ENCODE measurements around the gene CTTNBP2NL.
"Not testable (repeated sequence)": the region's sequence is repeated elsewhere in the genome, so short reads cannot be mapped to it uniquely, and the experiment has no call there.

The CTTNBP2NL gene

DNA sequence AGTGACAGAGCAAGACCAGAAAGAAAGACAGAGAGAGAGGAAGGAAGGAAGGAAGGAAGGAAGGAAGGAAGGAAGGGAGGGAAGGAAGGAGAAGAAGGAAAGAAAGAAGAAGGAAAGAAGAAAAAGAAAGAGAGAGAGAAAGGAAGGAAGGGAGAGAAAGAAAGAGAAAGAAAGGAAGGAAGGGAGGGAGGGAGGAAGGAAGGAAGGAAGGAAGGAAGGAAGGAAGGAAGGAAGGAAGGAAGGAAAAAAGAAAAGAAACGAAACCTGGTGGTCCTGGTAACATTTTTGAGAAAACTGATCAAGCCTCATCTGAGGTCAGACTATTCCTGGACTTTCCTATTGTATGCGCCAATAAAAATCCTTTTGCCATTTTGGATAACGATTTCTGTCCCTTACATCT lies 8.2 kb upstream of the CTTNBP2NL start:
- H3K9me3 ChIP-seq (replicated peaks; ENCODE audit: low read length): no peaks in the 10 kb centered on the region
- H3K9ac ChIP-seq (ENCODE audit: low read depth, low read length): no peak overlapping the region
- H3K4me3 ChIP-seq (ENCODE audit: low read length): no peak overlapping the region

DNA sequence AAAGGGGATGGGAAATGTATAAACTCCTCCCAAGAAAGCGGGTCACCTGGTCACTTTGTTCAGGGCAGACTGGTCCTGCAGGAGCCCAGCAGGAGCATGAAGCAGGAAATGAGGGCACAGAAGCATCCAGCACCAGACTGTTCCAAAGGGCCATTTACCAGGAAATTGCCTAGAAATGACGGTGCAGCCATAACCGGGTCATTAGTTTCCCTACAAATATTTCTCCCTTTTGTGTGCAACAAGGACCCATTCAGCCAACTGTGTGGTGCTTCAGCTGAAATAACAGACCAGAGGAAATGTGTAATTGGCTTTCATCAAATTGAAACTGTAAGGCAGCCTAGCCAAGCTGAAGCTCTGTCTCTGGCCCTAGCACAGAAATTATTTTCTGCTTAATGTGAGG lies 7.6 kb upstream of the CTTNBP2NL start:
- no peaks in the 10 kb centered on the region for H3K36me3 ChIP-seq (ENCODE audit: insufficient read depth, low read length)
- peak overlapping the region; percentile 30 for H3K4me2 ChIP-seq (ENCODE audit: low read length)
- H3K27me3 ChIP-seq (ENCODE audit: control insufficient read depth, insufficient read depth, low read length): peaks cover 10% of the 10 kb centered on the region
- no peaks in the 10 kb centered on the region for H3K9me3 ChIP-seq (replicated peaks; ENCODE audit: low read length)
- H3K9ac ChIP-seq (ENCODE audit: low read depth, low read length): peak overlapping the region; percentile 28
- peaks cover 38% of the 10 kb centered on the region for H3K4me1 ChIP-seq (ENCODE audit: control insufficient read depth, insufficient read depth, low read length)
- no peak overlapping the region for H3K4me3 ChIP-seq (ENCODE audit: low read length)

More for the DNA sequence above, 8.2 kb upstream of the CTTNBP2NL start:
- H3K4me1 ChIP-seq (ENCODE audit: control insufficient read depth, insufficient read depth, low read length): peaks cover 33% of the 10 kb centered on the region
- no peak overlapping the region for H3K4me2 ChIP-seq (ENCODE audit: low read length)
- H3K27me3 ChIP-seq (ENCODE audit: control insufficient read depth, insufficient read depth, low read length): peaks cover 14% of the 10 kb centered on the region
- no peaks in the 10 kb centered on the region for H3K36me3 ChIP-seq (ENCODE audit: insufficient read depth, low read length)

DNA sequence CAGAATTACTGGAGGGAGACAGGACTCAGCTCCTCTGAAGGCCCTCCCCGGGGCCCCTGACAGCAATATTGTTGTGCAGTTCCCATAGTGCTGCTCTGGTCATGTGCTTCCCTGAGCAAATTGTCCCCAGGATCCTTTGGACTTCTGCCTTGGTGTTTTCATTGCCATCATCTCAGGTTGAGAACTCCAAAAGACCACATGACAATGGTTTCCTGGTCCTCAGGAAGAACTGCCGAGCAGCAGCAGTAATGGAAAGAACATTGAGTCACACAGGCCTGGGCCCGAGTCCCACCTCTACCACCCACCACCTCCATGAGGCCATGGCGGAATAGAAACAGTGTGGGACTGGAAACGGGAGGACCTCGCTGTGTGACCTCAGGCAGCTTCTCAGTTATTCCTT lies 6.3 kb upstream of the CTTNBP2NL start:
- Histone ChIP-seq H3K4me2 (ENCODE audit: low read length) (no peak overlapping the region), H3K27me3 (ENCODE audit: control insufficient read depth, insufficient read depth, low read length) (no peaks in the 10 kb centered on the region), H3K9ac (ENCODE audit: low read depth, low read length) (no peak overlapping the region), H3K4me1 (ENCODE audit: control insufficient read depth, insufficient read depth, low read length) (peaks cover 47% of the 10 kb centered on the region), H3K4me3 (ENCODE audit: low read length) (no peak overlapping the region), H3K9me3 (replicated peaks; ENCODE audit: low read length) (no peaks in the 10 kb centered on the region), H3K36me3 (ENCODE audit: insufficient read depth, low read length) (no peaks in the 10 kb centered on the region)

GRCh38 chr1:112390335-112390734 lies 5.7 kb upstream of the CTTNBP2NL start:
- H3K4me3 ChIP-seq (ENCODE audit: low read length): peak overlapping the region; percentile 52
- H3K27me3 ChIP-seq (ENCODE audit: control insufficient read depth, insufficient read depth, low read length); H3K9me3 ChIP-seq (replicated peaks; ENCODE audit: low read length); H3K36me3 ChIP-seq (ENCODE audit: insufficient read depth, low read length): not testable (repeated sequence)
- H3K4me2 ChIP-seq (ENCODE audit: low read length): peak overlapping the region; percentile 90
- H3K4me1 ChIP-seq (ENCODE audit: control insufficient read depth, insufficient read depth, low read length): peaks cover 54% of the 10 kb centered on the region
- peak overlapping the region; percentile 51 for H3K9ac ChIP-seq (ENCODE audit: low read depth, low read length)

GRCh38 chr1:112390775-112391602 lies 5.0 kb upstream of the CTTNBP2NL start:
- Histone ChIP-seq H3K9ac (ENCODE audit: low read depth, low read length) (peak overlapping the region; percentile 72), H3K4me2 (ENCODE audit: low read length) (peak overlapping the region; percentile 90), H3K9me3 (replicated peaks; ENCODE audit: low read length) (no peaks in the 10 kb centered on the region), H3K4me1 (ENCODE audit: control insufficient read depth, insufficient read depth, low read length) (peaks cover 59% of the 10 kb centered on the region), H3K4me3 (ENCODE audit: low read length) (peak overlapping the region; percentile 66), H3K27me3 (ENCODE audit: control insufficient read depth, insufficient read depth, low read length) (no peaks in the 10 kb centered on the region), H3K36me3 (ENCODE audit: insufficient read depth, low read length) (no peaks in the 10 kb centered on the region)

DNA sequence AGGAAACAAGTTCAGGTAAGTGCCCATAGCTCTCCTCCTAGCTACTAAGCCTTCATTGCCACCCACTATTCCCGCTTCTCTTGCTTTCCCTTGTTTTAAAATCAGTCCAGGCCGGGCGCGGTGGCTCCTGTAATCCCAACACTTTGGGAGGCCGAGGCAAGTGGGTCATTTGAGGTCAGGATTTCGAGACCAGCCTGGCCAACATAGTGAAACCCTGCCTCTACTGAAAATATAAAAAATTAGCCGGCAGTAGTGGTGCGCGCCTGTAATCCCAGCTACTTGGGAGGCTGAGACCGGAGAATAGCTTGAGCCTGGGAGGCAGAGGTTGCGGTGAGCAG lies 4.4 kb upstream of the CTTNBP2NL start:
- Histone ChIP-seq H3K4me3 (ENCODE audit: low read length) (peak overlapping the region; percentile 66), H3K36me3 (ENCODE audit: insufficient read depth, low read length) (no peaks in the 10 kb centered on the region), H3K9ac (ENCODE audit: low read depth, low read length) (peak overlapping the region; percentile 72), H3K4me1 (ENCODE audit: control insufficient read depth, insufficient read depth, low read length) (peaks cover 59% of the 10 kb centered on the region), H3K27me3 (ENCODE audit: control insufficient read depth, insufficient read depth, low read length) (no peaks in the 10 kb centered on the region), H3K4me2 (ENCODE audit: low read length) (peak overlapping the region; percentile 90), H3K9me3 (replicated peaks; ENCODE audit: low read length) (no peaks in the 10 kb centered on the region)

DNA sequence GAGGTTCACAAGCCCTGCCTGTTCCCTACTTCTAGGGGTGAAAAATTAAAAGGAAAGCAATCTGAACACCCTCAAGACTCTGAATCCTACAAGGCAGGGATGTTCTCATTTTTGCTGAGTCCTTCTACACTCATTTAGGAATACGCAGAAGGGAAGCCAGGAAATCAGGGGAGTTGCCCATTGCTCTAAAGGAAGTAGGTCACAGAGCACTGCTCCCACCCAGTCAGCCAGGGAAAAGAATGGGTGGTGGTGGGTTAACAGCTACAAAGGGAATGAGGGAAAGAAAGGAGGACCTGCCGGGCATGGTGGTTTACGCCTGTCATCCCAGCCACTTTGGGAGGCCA lies 2.4 kb upstream of the CTTNBP2NL start:
- Histone ChIP-seq H3K4me2 (ENCODE audit: low read length) (peak overlapping the region; percentile 53), H3K9me3 (replicated peaks; ENCODE audit: low read length) (no peaks in the 10 kb centered on the region), H3K27me3 (ENCODE audit: control insufficient read depth, insufficient read depth, low read length) (no peaks in the 10 kb centered on the region), H3K4me3 (ENCODE audit: low read length) (peak overlapping the region; percentile 29), H3K9ac (ENCODE audit: low read depth, low read length) (peak overlapping the region; percentile 68), H3K36me3 (ENCODE audit: insufficient read depth, low read length) (no peaks in the 10 kb centered on the region), H3K4me1 (ENCODE audit: control insufficient read depth, insufficient read depth, low read length) (peaks cover 69% of the 10 kb centered on the region)

GRCh38 chr1:112394743-112395062 lies 1.3 kb upstream of the CTTNBP2NL start:
- Histone ChIP-seq H3K4me3 (ENCODE audit: low read length) (peak overlapping the region; percentile 45), H3K4me1 (ENCODE audit: control insufficient read depth, insufficient read depth, low read length) (peaks cover 66% of the 10 kb centered on the region), H3K9me3 (replicated peaks; ENCODE audit: low read length) (no peaks in the 10 kb centered on the region), H3K9ac (ENCODE audit: low read depth, low read length) (peak overlapping the region; percentile 94), H3K4me2 (ENCODE audit: low read length) (peak overlapping the region; percentile 96), H3K36me3 (ENCODE audit: insufficient read depth, low read length) (no peaks in the 10 kb centered on the region), H3K27me3 (ENCODE audit: control insufficient read depth, insufficient read depth, low read length) (no peaks in the 10 kb centered on the region)

DNA sequence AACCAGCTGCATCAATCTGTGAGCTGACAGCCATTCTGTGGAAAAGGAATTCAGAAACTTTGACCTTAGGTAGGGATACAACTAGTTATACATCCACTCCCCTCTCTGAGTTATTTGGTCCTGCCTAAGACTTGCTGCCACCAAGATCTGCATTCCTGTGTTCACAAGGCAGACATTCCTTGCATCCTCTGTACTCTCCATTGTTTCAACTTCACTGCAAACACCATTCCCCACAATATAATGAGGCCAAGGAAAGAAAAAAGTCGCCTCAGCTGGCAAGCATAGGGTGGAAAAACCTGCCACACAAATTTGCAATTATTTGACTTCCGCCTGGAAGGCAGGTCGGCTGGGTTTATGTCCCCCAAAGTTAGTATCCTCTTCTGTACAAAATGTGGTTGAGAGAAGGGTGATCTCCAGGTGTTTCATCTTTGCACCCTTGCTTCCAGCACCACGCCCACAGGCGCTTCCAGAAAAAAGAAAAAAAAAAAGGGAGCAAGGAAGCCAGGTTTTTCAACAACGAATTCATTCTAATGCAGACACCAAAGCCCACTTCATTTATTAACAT lies 676 bp upstream of the CTTNBP2NL start:
- Histone ChIP-seq H3K27me3 (ENCODE audit: control insufficient read depth, insufficient read depth, low read length) (no peaks in the 10 kb centered on the region), H3K4me3 (ENCODE audit: low read length) (peak overlapping the region; percentile 85), H3K4me2 (ENCODE audit: low read length) (peak overlapping the region; percentile 96), H3K36me3 (ENCODE audit: insufficient read depth, low read length) (no peaks in the 10 kb centered on the region), H3K4me1 (ENCODE audit: control insufficient read depth, insufficient read depth, low read length) (peaks cover 60% of the 10 kb centered on the region), H3K9me3 (replicated peaks; ENCODE audit: low read length) (no peaks in the 10 kb centered on the region), H3K9ac (ENCODE audit: low read depth, low read length) (peak overlapping the region; percentile 94)

DNA sequence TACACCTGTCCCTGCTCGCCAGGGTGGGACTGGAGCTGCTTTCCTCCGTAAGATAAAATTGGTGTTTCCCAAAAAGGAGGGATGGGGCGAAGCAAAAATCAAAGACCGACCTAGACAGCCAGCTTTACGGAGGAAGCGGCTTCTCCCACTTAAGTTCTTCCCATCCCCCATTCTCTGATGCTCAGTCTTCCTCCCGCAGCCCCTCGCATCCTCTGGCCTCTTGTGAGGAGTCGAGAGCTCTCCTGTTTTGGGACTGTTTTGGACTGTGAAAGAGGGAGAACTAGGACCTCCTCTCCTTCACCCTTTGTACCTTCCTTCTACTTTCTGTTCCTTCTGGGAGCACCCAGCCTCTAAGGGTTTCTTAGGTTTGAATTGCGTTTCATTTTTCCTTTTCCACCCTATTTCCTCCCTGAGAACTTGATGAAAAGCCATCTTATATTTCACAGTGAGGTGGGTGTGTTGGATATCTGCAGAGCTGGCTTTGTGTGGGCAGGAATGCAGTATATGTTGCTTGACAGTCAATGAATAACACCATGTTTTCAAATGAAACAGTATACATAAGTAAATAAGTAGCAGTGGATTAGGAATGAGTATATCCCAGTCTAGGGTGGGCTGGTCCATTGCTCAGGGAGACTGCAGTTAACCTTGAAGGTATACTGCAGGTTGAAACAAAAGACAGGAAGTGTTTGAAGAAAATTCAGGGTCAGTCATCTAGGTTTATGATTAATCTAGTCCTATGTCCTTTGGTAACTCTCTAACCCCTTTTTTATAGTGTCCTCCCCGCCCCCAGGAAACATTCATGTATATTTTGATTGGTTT lies 848 bp downstream of the CTTNBP2NL start:
- no peaks in the 10 kb centered on the region for H3K36me3 ChIP-seq (ENCODE audit: insufficient read depth, low read length)
- peak overlapping the region; percentile 94 for H3K9ac ChIP-seq (ENCODE audit: low read depth, low read length)
- H3K27me3 ChIP-seq (ENCODE audit: control insufficient read depth, insufficient read depth, low read length): no peaks in the 10 kb centered on the region
- peak overlapping the region; percentile 96 for H3K4me2 ChIP-seq (ENCODE audit: low read length)
- H3K9me3 ChIP-seq (replicated peaks; ENCODE audit: low read length): no peaks in the 10 kb centered on the region
- peak overlapping the region; percentile 85 for H3K4me3 ChIP-seq (ENCODE audit: low read length)
- H3K4me1 ChIP-seq (ENCODE audit: control insufficient read depth, insufficient read depth, low read length): peaks cover 62% of the 10 kb centered on the region

DNA sequence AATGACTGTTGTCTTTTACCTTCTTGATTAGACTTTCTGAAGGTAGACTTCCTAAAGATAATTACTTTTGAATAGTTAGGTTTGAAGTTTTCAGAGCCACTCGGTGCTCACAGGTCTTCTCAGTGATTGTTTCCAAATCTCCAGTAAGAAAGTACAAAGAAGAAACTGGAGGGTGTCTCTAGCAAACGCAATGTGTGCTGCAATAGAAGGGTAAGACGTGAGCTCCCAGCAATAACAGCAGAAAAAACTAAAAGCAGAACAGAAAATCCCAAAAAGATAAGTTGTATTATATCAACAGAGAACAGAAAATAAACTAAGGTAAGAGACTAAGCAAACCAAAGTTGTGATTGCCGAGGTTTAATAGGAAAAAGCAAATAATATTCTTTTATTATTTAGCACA lies 1.8 kb downstream of the CTTNBP2NL start:
- Histone ChIP-seq H3K4me3 (ENCODE audit: low read length) (peak overlapping the region; percentile 85), H3K9ac (ENCODE audit: low read depth, low read length) (peak overlapping the region; percentile 94)

More for the DNA sequence above, 1.8 kb downstream of the CTTNBP2NL start:
- H3K4me2 ChIP-seq (ENCODE audit: low read length): peak overlapping the region; percentile 96
- H3K27me3 ChIP-seq (ENCODE audit: control insufficient read depth, insufficient read depth, low read length): no peaks in the 10 kb centered on the region
- H3K9me3 ChIP-seq (replicated peaks; ENCODE audit: low read length): no peaks in the 10 kb centered on the region
- H3K4me1 ChIP-seq (ENCODE audit: control insufficient read depth, insufficient read depth, low read length): peaks cover 63% of the 10 kb centered on the region
- peaks cover 5% of the 10 kb centered on the region for H3K36me3 ChIP-seq (ENCODE audit: insufficient read depth, low read length)

Data from skeletal muscle satellite cell (primary cell).